PC-3 (cell line): ENCODE data around the gene SLCO3A1.

Source experiments
- CTCF ChIP-seq: fragments of 300-600 bp; sonication (generic); conservative IDR thresholded peaks from 2 replicates; pipeline ENCODE4 v1.5.1; 2017; ENCODE audit warnings: antibody characterized with exemption, low read depth, mild to moderate bottlenecking, low read length
- EZH2 ChIP-seq: fragments of 300-600 bp; sonication (generic); IDR thresholded peaks from one replicate; pipeline ENCODE4 v1.6.1; 2017; ENCODE audit warnings: antibody characterized with exemption, mild to moderate bottlenecking, low read length; ENCODE audit not compliant: unreplicated experiment
- EZH2phosphoT487 ChIP-seq: fragments of 300-600 bp; sonication (generic); IDR thresholded peaks from 2 replicates; pipeline ENCODE4 v1.6.1; 2018; ENCODE audit warnings: mild to moderate bottlenecking, antibody characterized with exemption, low read length, borderline replicate concordance

GRCh38 chr15:91995146-91995545 is 141.6 kb downstream of the SLCO3A1 start:
- TF ChIP-seq EZH2 (no peak), CTCF (no peak), EZH2phosphoT487 (no peak)
